ENCODE results near the gene CAPN10.

The CAPN10 gene

GRCh38 chr2:240635121-240635997 is 48.8 kb downstream of the CAPN10 start:
- Mint-ChIP-seq H3K9me3 (peaks cover 29% of the 10 kb centered on the region), H3K27me3 (ENCODE audit: low read depth) (peaks cover 3% of the 10 kb centered on the region), H3K4me3 (no peak overlapping the region), H3K4me1 (ENCODE audit: low read depth) (no peaks in the 10 kb centered on the region), H3K36me3 (ENCODE audit: low read depth) (peaks cover 20% of the 10 kb centered on the region), H3K27ac (no peak overlapping the region)

GRCh38 chr2:240635998-240636547 is 49.5 kb downstream of the CAPN10 start:
- H3K27ac Mint-ChIP-seq = no peak overlapping the region
- H3K36me3 Mint-ChIP-seq (ENCODE audit: low read depth) = peaks cover 20% of the 10 kb centered on the region
- peaks cover 3% of the 10 kb centered on the region for H3K27me3 Mint-ChIP-seq (ENCODE audit: low read depth)
- no peaks in the 10 kb centered on the region for H3K4me1 Mint-ChIP-seq (ENCODE audit: low read depth)
- H3K4me3 Mint-ChIP-seq = no peak overlapping the region
- H3K9me3 Mint-ChIP-seq = peaks cover 29% of the 10 kb centered on the region

DNA sequence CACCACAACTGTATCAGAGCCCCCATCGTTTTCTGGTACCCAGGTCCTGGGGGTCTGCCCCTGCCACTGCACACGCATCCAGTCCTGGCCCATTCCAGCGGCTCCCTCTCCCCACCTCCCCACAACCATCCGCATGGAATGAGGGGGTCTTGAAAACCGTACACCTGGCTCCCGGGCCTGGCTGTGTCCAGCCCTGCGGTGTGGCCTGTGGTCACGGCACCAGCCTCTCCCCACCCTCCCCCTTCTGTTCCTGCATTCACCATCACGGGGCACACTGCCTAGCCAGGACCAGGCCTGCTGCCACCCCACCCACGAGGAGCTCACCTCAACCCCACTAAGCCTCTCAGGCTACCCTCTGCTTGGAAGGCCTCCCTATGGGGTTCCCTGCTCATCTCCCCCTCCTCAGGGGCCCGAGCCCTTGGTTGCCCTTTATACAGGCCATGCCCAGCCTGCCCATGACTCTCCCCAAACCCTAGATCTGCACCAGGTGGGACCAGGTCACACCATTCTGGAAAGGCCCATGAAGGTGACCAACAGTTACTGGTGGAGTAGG is 50.1 kb downstream of the CAPN10 start:
- no peak overlapping the region for H3K4me3 Mint-ChIP-seq
- H3K27me3 Mint-ChIP-seq (ENCODE audit: low read depth) = peaks cover 3% of the 10 kb centered on the region
- peaks cover 18% of the 10 kb centered on the region for H3K36me3 Mint-ChIP-seq (ENCODE audit: low read depth)
- no peaks in the 10 kb centered on the region for H3K4me1 Mint-ChIP-seq (ENCODE audit: low read depth)
- no peak overlapping the region for H3K27ac Mint-ChIP-seq
- peaks cover 29% of the 10 kb centered on the region for H3K9me3 Mint-ChIP-seq

DNA sequence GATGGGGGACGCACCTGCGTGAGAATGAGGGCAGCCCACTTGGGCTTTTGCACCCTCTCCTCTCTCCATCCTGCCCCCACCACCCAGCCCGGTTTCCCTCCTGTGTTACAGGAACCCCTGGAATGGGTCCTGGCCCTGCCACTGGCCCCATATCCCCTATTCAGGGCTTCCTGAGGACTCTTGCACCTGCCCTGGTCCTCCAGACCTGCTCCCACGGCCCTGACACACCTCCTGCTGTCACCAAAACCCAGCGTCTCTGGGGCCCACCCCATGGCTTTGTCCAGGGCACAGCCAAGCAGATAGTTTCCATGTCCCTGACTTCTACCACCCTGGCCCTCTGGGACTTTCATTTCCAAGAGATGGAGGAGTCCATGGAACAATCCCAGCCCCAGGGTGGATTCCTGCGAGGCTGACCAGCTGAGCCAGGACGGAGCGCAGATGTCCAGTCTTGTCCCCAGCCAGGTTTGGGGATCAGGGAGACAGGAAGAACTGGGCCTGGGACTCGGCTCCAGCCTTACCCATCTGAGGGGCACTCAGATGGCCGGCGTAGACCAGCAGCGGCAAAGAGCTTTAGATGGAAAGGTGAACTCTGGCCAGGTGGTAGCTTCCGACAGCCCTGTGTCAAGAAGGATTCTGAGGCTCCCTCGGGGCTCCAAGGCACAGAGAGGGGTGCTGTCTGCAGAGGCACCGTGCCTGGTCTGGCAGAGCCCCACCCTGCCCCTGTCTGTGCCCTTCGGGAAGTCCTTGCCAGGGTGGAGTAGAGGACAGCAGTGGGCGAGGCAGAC is 50.8 kb downstream of the CAPN10 start:
- Mint-ChIP-seq H3K27ac (no peak overlapping the region), H3K27me3 (ENCODE audit: low read depth) (peaks cover 3% of the 10 kb centered on the region), H3K36me3 (ENCODE audit: low read depth) (peaks cover 13% of the 10 kb centered on the region), H3K4me3 (no peak overlapping the region), H3K4me1 (ENCODE audit: low read depth) (no peaks in the 10 kb centered on the region), H3K9me3 (peaks cover 28% of the 10 kb centered on the region)

DNA sequence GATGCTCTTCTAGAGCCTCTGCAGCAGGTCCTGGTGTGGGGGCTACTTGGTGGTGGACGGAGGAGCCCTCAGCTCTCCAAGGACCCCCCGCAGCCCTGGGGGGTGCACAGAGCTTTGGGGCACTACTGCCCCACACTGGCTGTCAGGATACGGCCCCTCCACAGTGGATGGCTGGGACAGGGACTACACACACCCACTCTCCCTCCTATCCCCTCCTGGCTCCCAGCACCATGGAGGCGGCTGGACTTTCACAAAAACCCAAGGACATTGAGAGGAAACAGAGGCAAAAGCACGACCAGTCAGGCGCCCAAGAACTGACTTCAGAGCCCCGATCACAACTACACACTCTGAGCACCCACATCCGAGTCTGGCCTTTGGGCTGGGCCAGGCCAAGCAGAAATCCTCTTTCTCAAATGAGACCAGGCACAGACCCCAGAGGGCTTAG is 51.4 kb downstream of the CAPN10 start:
- no peak overlapping the region for H3K27ac Mint-ChIP-seq
- peaks cover 22% of the 10 kb centered on the region for H3K9me3 Mint-ChIP-seq
- H3K27me3 Mint-ChIP-seq (ENCODE audit: low read depth) = peaks cover 3% of the 10 kb centered on the region
- H3K36me3 Mint-ChIP-seq (ENCODE audit: low read depth) = peaks cover 7% of the 10 kb centered on the region
- no peak overlapping the region for H3K4me3 Mint-ChIP-seq
- H3K4me1 Mint-ChIP-seq (ENCODE audit: low read depth) = no peaks in the 10 kb centered on the region

DNA sequence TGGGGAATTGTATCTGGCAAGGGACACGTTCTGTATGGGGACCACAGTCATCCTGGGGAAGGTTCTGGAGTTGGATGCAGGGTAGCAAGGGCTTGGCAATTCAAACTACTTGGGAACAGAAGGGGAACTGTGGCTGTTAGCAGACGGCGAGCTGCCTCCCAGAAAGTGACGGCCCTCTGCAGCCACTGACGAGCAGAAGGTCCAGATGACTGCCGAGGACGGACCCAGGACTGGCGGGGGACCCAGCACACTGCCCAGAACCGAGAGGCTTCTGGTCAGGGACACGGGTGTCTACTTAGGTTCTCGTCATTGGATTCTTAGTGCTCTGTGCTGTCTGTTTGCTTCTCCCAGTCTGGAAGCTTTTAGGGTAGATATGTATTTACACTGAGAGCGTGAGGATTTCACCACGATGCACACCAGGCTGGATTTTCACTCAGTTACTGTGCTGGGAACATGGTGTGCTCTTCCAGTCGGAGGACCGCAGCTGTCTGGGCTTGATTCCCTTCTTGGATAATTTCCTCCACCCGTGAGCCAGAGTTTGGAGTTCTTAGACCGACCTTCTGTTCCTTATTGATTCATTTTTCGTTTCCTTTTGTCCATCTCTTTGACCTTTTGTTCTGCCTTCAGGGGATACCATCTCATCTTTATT is 52.1 kb downstream of the CAPN10 start:
- Mint-ChIP-seq H3K4me3 (no peak overlapping the region), H3K4me1 (ENCODE audit: low read depth) (no peaks in the 10 kb centered on the region), H3K36me3 (ENCODE audit: low read depth) (no peaks in the 10 kb centered on the region), H3K27ac (no peak overlapping the region), H3K27me3 (ENCODE audit: low read depth) (peaks cover 3% of the 10 kb centered on the region), H3K9me3 (peaks cover 15% of the 10 kb centered on the region)

GRCh38 chr2:240639566-240639965 is 53.0 kb downstream of the CAPN10 start:
- H3K4me1 Mint-ChIP-seq (ENCODE audit: low read depth) = no peaks in the 10 kb centered on the region
- no peak overlapping the region for H3K27ac Mint-ChIP-seq
- H3K36me3 Mint-ChIP-seq (ENCODE audit: low read depth) = no peaks in the 10 kb centered on the region
- peaks cover 6% of the 10 kb centered on the region for H3K9me3 Mint-ChIP-seq
- peaks cover 3% of the 10 kb centered on the region for H3K27me3 Mint-ChIP-seq (ENCODE audit: low read depth)
- no peak overlapping the region for H3K4me3 Mint-ChIP-seq

DNA sequence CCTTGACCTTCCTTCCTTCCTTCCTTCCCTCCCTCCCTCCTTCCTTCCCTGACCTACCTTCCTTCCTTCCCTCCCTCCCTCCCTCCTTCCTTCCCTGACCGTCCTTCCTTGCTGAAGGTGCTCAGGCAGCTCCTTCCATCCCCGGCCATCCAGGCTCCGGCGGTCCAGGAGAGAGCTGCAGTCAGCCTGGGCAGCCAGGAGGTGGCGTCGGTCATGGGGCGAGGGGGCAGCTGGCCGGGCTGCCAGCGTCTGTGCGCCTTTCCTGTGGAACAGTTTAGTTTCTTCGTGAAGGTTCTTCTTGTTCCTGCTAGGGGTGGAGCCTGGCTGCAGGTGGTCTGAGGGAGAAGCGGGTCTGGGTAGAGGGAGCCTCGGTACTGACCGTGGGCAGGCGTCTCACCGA is 54.4 kb downstream of the CAPN10 start:
- Mint-ChIP-seq H3K27me3 (ENCODE audit: low read depth) (peaks cover 3% of the 10 kb centered on the region), H3K27ac (no peak overlapping the region), H3K4me3 (no peak overlapping the region), H3K4me1 (ENCODE audit: low read depth) (peaks cover 1% of the 10 kb centered on the region), H3K9me3 (no peaks in the 10 kb centered on the region), H3K36me3 (ENCODE audit: low read depth) (no peaks in the 10 kb centered on the region)

DNA sequence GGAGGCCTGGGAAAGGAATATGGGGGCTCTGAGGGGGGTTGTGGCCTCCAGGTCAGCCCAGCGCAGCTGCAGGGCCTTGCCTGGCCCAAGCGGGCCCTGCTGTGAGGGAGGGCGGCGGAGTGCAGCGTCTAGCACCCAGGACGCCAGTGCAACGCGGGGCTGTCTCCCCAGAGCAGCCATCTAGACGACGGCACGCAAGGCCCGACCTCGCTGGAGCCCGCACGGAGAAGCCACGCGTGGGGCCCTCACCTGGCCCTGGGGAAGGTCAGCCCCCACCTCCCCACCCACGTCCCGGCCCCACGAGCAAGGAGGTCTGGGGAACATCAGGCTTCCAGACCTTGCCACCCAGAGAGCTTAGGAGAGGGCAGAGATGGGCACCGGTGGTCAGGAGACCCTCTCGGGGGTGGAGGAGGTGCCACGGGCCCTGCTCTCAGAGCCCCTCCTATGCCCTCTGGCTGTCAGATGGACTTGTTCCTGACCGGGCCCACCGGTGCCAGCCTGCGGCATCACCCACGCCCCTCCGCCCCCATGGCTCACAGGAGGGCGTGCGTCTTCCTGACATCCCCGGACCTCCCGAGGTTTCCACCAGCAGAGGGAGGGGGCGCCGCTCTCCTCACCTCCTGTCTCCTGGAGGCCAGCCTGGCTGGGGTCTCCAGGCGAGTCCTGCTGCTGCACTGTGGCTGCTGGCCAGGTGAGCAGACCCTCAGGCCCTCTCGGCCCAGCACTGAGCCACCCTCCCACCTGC is 55.7 kb downstream of the CAPN10 start:
- Mint-ChIP-seq H3K4me3 (no peak overlapping the region), H3K36me3 (ENCODE audit: low read depth) (no peaks in the 10 kb centered on the region), H3K4me1 (ENCODE audit: low read depth) (peaks cover 5% of the 10 kb centered on the region), H3K27me3 (ENCODE audit: low read depth) (peaks cover 3% of the 10 kb centered on the region), H3K9me3 (no peaks in the 10 kb centered on the region), H3K27ac (no peak overlapping the region)

DNA sequence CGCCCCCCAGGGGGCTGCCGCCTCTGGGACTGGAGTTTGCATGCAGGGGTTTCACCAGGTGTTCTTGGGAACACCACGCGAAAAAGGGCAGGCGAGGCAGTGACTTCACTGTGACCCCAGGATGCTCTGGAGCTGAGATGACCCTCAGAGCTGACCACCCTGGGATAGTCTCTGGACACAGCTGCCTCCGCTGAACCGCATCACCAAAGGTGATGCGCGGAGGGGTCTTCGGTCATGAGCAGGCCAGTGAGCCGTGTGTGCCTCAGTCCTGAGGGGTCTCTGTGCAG is 56.2 kb downstream of the CAPN10 start:
- Mint-ChIP-seq H3K27me3 (ENCODE audit: low read depth) (peaks cover 8% of the 10 kb centered on the region), H3K9me3 (no peaks in the 10 kb centered on the region), H3K36me3 (ENCODE audit: low read depth) (no peaks in the 10 kb centered on the region), H3K4me3 (no peak overlapping the region), H3K27ac (no peak overlapping the region), H3K4me1 (ENCODE audit: low read depth) (peaks cover 5% of the 10 kb centered on the region)

DNA sequence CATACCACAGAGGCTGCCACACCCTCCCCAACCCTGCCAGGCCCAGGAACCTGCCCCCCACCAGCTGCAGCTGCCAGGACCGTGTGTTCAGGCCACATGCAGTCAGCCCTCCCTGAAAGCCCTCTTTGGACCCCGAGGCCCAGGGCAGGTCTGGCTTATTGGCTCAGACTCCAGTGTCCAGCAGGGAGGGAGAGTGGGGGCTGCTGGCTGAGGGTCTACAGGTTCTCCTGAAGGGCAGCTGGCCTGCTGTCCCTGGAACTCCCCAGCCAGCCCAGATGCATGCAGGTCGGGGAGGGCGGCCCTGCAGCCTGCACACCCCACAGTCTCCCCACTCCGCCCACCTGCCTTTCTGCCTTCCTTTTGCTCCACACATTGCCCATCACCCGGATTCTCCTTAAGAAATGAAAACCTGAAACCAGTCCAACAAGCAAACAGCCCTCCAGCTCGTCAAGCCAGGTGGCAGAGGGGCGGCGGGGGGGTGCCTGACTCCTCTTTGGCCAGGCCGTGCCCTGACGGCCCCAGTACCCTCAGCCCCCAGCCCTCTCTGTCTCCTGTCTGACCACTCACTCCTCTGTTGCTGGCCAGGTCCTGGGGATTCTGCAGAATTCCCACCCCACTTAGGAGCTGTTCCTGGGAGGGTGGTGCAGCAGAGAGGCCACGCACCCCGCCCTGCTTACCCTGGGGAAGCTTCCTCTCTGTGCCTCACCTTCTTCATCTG is 56.7 kb downstream of the CAPN10 start:
- Mint-ChIP-seq H3K4me1 (ENCODE audit: low read depth) (peaks cover 5% of the 10 kb centered on the region), H3K27me3 (ENCODE audit: low read depth) (peaks cover 9% of the 10 kb centered on the region), H3K9me3 (no peaks in the 10 kb centered on the region), H3K36me3 (ENCODE audit: low read depth) (no peaks in the 10 kb centered on the region), H3K27ac (no peak overlapping the region), H3K4me3 (no peak overlapping the region)

GRCh38 chr2:240643811-240644150 is 57.2 kb downstream of the CAPN10 start:
- Mint-ChIP-seq H3K4me1 (ENCODE audit: low read depth) (peaks cover 5% of the 10 kb centered on the region), H3K36me3 (ENCODE audit: low read depth) (no peaks in the 10 kb centered on the region), H3K27ac (no peak overlapping the region), H3K27me3 (ENCODE audit: low read depth) (peaks cover 13% of the 10 kb centered on the region), H3K9me3 (no peaks in the 10 kb centered on the region), H3K4me3 (no peak overlapping the region)

- H3K27me3 Mint-ChIP-seq (ENCODE audit: low read depth) = peaks cover 14% of the 10 kb centered on the region
- H3K27ac Mint-ChIP-seq = no peak overlapping the region
- H3K4me1 Mint-ChIP-seq (ENCODE audit: low read depth) = peaks cover 5% of the 10 kb centered on the region
- H3K9me3 Mint-ChIP-seq = no peaks in the 10 kb centered on the region
- no peaks in the 10 kb centered on the region for H3K36me3 Mint-ChIP-seq (ENCODE audit: low read depth)
- no peak overlapping the region for H3K4me3 Mint-ChIP-seq
Measured at GRCh38 chr2:240644171-240644651, 57.7 kb downstream of the CAPN10 start.

Data from T-helper 1 cell treated with Interleukin-12 subunit alpha and Interleukin-12 subunit beta and Interleukin-4 antibody, amounts not matched to agents 30 μg/mL and 1 μg/mL, for 36 hours (primary cell).